Body of pancreas (tissue), 4 donors: ENCODE results near the gene GMPR2.

Experiments used
- POLR2A ChIP-seq, 3 donors: fragments of 450-650 bp; IDR thresholded peaks; one replicate each; pipeline ENCODE4 v1.6.1; 2016; ENCODE audit warnings: antibody characterized with exemption in 3 of 3, mild to moderate bottlenecking in 2 of 3
- TF ChIP-seq, protein P1 (sequence below), 7 experiments: fragments of 450-650 bp in 4 of 7; fragments of 200-600 bp in 3 of 7; sonication (generic) in 3 of 7; IDR thresholded peaks; one replicate each; pipeline ENCODE4 v1.5.1; 2016 to 2019; ENCODE audit warnings: antibody characterized with exemption in 7 of 7

GRCh38 chr14:24194186-24194872 lies 38.4 kb upstream of the GMPR2 start:
- TF ChIP-seq, protein P1, sequence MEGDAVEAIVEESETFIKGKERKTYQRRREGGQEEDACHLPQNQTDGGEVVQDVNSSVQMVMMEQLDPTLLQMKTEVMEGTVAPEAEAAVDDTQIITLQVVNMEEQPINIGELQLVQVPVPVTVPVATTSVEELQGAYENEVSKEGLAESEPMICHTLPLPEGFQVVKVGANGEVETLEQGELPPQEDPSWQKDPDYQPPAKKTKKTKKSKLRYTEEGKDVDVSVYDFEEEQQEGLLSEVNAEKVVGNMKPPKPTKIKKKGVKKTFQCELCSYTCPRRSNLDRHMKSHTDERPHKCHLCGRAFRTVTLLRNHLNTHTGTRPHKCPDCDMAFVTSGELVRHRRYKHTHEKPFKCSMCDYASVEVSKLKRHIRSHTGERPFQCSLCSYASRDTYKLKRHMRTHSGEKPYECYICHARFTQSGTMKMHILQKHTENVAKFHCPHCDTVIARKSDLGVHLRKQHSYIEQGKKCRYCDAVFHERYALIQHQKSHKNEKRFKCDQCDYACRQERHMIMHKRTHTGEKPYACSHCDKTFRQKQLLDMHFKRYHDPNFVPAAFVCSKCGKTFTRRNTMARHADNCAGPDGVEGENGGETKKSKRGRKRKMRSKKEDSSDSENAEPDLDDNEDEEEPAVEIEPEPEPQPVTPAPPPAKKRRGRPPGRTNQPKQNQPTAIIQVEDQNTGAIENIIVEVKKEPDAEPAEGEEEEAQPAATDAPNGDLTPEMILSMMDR (IDR thresholded peaks at IDR 0.05) = no peak
- no peak for TF ChIP-seq POLR2A (IDR thresholded peaks at IDR 0.05)
